Renal cortex interstitium (tissue), 11 donors: ENCODE measurements around the gene RPL10A. TPM values are rescaled to one million over a fixed set of nuclear protein-coding genes. Genes with fewer than 3 reads are reported as not detected.
A peak's percentile ranks its signal among the peaks of the same experiment; 100 is the strongest.

ENCODE experiments used
- DNase-seq, 11 donors: peaks; one replicate each; pipeline ENCODE4 v3.0.0-alpha.2; 2013; ENCODE audit warnings: low read depth in 9 of 11, low spot score in 4 of 11; ENCODE audit errors: extremely low read depth in 1 of 11
- polyA plus RNA-seq, 3 donors: library from polyadenylated mRNA; unstranded; fragments of 120-200 nt; gene quantifications; one replicate each; pipeline ENCODE4 v1.2.1, GENCODE V29; 2013; ENCODE audit not compliant: insufficient read length in 3 of 3

RPL10A gene
- polyA plus RNA-seq, 3 donors: 1,816 to 2,096 (median 2,074) TPM

DNA sequence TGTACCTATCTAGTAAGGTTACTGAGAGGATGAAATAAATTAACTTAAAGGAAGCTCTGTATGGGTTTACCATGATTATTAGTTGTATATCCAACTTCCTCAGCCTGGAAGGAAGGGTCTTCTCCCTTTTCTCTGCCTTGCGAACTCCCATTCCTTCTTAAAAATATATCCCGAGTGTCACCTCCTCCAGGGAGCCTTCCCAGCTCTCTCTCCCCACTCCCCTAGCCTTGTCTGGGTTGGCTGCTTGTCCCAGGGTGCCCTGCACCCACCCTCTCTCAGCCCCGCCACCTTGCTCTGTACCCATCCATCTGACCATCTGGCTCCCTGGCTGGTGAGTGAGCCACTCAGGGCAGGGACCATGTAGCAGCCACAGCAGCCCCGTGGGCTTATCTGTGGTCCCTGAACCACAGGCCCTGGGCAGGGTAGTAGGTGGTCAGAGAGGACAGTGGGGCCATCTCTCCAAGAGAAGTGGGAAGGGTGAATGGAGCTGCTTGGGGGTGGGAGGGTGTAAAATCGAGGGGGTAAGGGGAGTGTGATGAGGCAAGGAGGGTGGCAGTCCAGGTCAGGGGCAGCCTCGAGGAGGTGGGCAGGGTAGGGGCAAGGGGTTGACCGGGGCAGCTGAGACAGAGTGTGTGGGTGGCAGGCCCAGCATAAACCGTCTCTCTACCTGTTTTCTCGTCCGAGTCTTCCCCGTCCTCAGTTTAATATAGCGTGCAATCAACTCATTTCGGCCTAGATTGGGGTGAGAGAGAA lies 15.9 kb downstream of the RPL10A start:
- no peak for DNase-seq

DNA sequence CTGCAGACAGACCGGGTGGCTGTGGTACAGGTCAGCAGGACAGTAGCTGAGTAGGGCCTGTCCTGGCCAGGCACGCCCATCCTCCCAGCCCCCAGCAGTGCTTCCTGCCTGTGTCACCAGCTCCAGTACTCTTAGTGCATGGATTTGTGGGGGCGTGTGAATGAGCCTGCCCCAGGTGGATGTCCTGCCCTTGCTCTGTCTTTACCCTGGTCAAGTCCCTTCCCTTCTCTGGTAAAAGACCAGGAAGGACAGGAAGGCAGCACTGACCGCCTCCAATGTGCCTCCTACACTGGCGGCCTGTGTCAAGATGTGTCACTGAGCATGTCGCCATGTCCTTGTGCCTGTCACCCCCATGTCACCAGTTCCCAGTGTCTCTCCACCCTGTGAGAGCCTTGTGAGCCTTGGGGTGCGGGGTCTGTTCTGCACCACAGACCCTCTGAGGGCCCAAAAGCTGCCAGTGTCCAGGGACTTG lies 16.8 kb downstream of the RPL10A start:
- DNase-seq: no peak

- DNase-seq: no peak
Observed at GRCh38 chr6:35485402-35485877, 17.2 kb downstream of the RPL10A start.

- peak in 1 of 11 donors; percentile 73 for DNase-seq
Observed at GRCh38 chr6:35486005-35486925, 18.1 kb downstream of the RPL10A start.

DNA sequence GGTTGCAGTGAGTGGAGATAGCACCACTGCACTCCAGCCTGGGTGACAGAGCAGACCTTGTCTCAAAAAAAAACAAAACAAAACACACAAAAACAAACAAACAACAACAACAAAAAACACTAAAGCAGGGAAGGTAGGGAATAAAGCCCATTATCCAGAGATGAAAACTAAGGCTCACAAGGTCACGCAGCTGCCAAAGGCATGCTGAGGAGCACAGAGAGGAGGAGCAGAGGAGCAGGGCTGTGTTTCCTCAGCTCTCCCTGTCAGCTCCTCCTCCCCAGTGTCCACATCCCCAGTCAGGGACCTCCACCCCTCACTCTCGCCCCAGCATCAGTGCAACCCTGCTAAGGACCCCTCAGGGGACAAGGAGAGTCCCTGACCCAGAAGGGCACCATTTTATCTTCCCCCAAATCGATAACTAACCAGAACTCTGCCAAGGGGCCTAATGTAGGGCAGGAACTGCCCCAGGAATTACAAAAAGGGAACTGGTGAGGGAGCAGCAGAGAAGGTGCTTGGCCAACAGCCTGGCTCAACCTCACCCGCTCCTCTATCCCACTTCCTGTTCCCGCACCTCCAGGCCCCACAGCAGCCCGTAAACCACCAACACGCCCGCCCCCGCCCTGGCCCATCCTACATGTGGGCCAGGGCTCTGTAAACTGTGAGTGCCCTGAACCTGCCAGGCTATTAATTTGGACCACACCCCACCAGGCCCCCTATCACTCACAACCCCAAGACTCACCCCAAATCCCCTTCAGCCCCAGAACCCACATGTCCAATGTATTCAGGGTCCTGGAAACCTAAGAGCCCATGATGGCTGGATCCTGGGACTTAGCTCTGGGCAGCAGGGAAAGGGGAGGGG lies 19.7 kb downstream of the RPL10A start:
- no peak for DNase-seq

DNA sequence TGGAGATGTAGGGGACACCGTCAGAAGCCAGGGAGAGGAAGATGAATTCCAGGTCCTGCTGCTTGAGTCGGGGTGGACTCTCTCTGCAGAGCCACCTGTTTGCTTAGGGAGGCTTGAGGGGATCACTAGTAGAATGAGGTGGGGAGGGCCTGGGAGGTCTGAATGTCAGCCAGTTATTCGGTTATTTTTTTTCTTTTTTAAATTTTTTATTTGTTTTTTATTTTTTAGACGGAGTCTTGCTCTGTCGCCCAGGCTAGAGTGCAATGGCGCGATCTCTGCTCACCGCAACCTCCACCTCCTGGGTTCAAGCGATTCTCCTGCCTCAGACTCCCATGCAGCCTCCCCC lies 20.3 kb downstream of the RPL10A start:
- DNase-seq: no peak

GRCh38 chr6:35489066-35489465 lies 20.9 kb downstream of the RPL10A start:
- no peak for DNase-seq

DNA sequence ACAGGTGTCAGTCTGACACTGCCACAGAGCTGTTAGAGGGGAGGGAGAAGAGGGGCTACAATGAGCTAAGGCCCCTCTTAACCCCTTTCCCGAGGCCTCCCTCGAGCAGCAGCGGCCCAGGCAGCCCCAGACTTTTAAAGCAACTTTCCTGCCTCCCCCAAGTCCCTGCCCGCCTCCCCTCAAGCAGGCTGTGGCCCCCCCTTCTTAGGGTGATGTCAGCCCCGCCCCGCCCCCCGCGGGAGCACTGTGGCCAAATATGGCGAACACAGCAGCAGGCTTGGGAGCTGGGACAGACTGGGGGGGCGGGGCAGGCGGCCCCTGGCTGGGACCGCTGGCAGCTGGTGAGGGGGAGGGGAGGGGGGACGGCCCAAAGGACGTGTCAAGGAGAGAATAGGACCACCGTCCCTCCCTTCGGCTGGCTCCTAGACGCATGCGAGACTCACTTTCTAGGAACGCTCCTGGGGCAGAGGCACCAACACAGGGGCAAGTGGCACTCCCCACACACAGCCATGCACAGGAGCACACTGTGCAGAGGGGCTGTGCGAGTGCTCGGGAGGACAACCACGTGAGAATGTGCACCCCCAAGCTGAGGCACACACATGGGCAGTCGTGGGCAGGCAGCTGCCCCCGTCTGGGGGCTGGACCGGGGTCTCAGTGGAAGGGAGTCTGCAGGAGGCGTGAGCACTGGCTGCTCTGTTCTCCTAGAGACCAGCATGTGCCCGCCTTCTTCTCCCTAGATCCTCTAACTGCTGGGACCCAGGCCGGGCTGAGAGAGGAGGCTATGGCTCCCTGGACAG lies 22.0 kb downstream of the RPL10A start:
- DNase-seq: peak in 1 of 11 donors; percentile 61

- no peak for DNase-seq
Observed at GRCh38 chr6:35490821-35491557, 22.8 kb downstream of the RPL10A start.

DNA sequence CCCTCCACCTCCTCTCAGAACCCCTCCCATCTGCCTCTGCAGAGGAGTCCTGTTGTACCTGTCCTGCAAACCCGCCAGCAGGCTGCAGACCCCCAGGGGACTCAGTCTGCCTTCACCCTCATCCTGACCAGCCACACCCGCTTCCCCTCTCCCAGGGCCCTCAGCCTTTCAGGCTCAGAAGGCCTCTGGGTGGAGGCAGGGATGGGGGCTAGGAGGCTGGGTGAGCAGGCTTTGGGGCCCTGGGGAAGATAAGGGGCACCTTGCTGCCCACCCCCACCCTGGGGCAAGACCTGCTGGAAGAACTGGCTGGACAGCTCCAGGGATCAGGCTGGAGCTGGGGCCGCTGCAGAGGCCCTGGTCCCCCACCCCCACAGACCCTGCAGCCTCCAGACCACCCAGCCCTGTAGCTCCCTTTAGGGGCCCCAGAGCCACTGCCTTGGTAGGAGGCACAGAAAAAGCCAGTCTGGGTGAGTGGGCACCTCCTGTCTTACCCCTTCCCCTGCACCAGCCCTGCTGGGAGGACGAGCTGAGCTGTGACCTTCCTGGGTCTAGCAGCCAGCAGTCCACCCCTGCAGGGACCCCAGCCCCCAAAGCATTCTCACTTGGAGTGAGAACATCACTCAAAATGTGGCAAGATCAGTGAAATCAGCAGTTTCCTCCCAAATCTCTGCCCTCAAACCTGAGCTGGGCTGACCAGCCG lies 23.5 kb downstream of the RPL10A start:
- no peak for DNase-seq

GRCh38 chr6:35492258-35492973 lies 24.2 kb downstream of the RPL10A start:
- peak in 1 of 11 donors; percentile 68 for DNase-seq

DNA sequence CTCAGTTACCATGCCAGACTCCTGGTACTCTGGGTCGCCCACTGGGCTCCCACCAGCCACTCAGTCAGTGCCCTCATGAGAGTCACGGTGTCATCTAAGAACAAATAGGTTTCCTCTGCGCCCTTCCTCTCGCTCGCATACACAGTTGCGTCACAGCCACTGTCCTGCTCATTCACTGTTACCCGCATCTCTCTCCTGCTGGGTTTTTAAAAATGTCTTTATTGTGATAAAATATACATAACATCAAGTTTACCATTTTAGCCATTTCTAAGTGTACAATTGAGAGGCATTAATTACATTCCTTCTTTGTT lies 24.7 kb downstream of the RPL10A start:
- no peak for DNase-seq

DNA sequence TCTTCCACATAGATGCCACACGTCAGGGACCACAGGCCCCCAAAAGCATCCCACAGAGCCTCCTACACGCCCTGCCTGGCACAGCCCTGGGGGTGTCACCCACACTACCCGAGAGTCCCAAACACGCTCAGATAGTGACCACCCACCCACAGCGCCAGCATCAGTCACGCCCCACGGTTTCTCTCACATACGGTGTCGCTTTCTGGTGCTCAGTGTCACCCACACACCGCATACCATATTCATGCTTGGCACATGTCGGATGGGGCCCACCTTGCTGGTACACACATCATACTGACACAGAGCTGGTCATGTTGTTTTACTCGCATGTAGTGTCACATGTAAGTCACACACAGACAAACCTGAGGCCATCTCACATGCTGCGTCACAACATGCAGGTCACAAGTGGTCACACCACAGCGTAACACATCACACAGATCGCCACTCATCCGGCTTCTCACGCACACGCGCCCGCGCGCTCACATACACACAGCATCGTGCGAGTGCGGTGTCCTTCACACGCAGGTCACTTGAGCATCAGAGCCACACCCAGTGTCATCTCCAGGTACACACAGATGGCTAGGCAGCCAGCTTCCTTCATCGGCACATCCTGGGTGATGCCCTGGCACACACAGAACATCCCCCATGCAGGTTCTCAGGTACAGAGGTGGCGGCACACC lies 25.2 kb downstream of the RPL10A start:
- no peak for DNase-seq

GRCh38 chr6:35494161-35494563 lies 26.0 kb downstream of the RPL10A start:
- DNase-seq: no peak

DNA sequence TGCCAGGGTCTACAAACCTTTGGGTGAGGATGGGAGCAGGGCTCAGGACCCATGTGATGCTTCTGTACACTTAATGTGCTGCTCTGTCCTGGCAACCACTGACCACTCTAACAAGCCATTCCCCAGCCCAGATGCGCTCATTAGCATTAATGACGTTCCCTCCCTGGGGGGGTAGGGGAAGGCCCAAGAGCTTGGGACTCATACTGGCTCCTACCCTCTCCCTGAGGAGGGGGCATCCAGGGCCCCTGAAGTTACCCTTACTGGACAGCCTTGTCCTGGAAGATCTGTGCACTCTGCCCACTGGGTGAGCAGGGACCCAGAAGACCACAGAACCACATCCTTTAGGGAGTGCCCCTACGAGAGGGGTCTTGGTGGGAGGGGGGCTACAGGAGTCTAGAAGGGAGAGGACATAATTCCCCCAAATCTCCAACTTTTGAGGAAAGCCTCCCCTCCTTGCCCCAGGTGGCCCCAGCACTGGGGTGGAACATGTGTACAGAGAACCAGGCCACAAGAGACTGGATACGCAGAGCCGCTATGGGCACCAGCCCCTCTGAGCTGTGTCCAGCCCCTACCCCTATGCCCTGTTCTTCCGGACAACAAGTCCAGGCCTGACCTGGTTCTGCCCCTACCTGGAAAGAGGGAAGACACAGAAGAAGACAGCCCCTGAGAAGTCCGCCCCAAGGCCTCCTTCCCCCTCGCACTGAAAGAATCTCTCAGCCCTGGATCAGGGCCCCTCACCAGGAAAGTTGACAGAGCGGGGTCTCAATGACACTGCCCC lies 27.2 kb downstream of the RPL10A start:
- DNase-seq: no peak
